ENCODE measurements around the gene AGAP2.

Gene AGAP2

DNA sequence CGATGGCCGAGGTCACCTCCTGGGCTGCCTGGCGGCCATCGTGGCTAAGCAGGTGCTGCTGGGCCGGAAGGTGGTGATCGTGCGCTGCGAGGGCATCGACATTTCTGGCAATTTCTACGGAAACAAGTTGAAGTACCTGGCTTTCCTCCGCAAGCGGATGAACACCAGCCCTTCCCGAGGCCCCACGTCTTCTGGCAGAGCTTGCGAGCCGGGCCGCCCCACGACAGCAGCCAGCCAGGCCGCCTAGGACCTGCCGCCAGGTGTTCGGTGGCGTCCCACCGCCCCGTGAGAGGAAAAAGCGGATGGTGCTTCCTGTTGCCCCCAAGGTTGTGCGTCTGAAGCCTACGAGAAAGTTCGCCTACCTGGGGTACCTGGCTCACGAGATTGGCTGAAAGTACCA is 63.9 kb downstream of the AGAP2 start:
- TF ChIP-seq POLR2AphosphoS5 (IDR thresholded peaks at IDR 0.05; ENCODE audit: borderline replicate concordance, low read depth, low read length) (no peak), EZH2 (IDR thresholded peaks at IDR 0.05) (no peak), FOXP2 (optimal IDR thresholded peaks at IDR 0.05; ENCODE audit: control extremely low read depth, extremely low read length, insufficient read depth) (no peak)
- DNase-seq (ENCODE audit: low read depth, low spot score) = no peak
- Histone ChIP-seq H3K9me3 (ENCODE audit: low read depth, low read length) (no peaks in the 10 kb centered on the region), H3K4me3 (no peak overlapping the region), H3K36me3 (ENCODE audit: insufficient read depth, low read length) (no peaks in the 10 kb centered on the region), H3K9ac (ENCODE audit: insufficient read length) (no peak overlapping the region), H3K27ac (no peak overlapping the region)
